SU-DHL-6 (cell line): ENCODE data around the gene AADACL4.

Experiments used
- CTCF ChIP-seq: fragments of 200-600 bp; sonication (generic); IDR thresholded peaks from one replicate; pipeline ENCODE4 v1.5.1; 2017; ENCODE audit warnings: antibody characterized with exemption, mild to moderate bottlenecking, low read length, moderate library complexity; ENCODE audit not compliant: insufficient read depth, poor library complexity, severe bottlenecking
- EZH2phosphoT487 ChIP-seq: fragments of 200-600 bp; sonication (generic), shearing (Covaris generic); conservative IDR thresholded peaks from 2 replicates; pipeline ENCODE4 v1.6.1; 2018; ENCODE audit warnings: mild to moderate bottlenecking, antibody characterized with exemption, low read length, moderate library complexity, mixed read lengths

GRCh38 chr1:12643785-12644184, at the start of gene AADACL4:
- TF ChIP-seq CTCF: no peak
- no peak for TF ChIP-seq EZH2phosphoT487
